Erythroblast (primary cell): ENCODE measurements around the gene CHD5.

ENCODE experiments used
- GATA1 ChIP-seq: IDR thresholded peaks from 2 replicates; pipeline ENCODE4 v1.6.1; 2011; ENCODE audit warnings: low read depth, mild to moderate bottlenecking, control low read depth, low read length, moderate library complexity
- POLR2A ChIP-seq: IDR thresholded peaks from 2 replicates; pipeline ENCODE4 v1.6.1; 2011; ENCODE audit warnings: mild to moderate bottlenecking, low read length

DNA sequence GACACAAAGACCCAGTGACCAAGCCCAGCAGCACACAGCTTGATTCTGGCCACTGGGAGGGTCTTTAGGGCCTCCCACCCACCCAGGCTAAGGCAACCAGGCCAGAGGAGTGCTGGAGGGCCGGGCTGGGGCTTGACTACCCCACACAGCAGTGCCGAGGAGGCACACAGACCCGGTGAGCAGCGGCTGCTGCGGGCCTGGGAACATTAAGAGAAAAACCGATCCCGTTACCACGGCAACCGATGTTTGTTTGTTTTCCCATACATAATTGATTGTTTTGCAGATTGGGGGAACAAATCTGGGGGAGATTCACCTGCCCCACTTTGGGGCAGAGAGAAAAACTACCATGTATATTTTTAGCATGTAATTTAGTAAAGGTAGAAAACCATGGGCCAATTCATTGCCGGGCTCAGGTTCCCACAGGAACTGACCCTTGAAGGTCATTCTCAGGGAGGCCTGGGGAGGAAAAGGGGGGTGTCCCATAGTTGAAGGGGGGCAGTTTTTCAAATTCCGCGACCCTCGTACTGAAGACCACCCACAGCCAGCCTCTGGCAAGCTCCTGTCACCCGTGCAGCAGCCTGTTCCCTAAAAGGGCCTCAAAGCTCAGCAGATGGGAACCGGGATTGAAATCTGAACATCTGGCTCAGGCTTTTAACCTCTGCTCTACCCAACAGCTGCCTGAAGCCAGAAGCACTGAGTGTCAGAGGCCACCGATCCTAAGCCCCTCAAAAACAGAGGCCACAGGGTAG lies 35.3 kb downstream of the CHD5 start:
- TF ChIP-seq POLR2A (no peak), GATA1 (no peak)
